GM21737 (cell line): ENCODE measurements around the gene TSHZ2.
"Not testable (repeated sequence)": the region's sequence is repeated elsewhere in the genome, so short reads cannot be mapped to it uniquely, and the experiment has no call there.

Experiments used
- ATAC-seq: cut with Tn5 transposase; IDR thresholded peaks from one replicate; pipeline ENCODE4 v1.9.1; 2021; ENCODE audit warnings: mild to moderate bottlenecking, moderate library complexity; ENCODE audit not compliant: unreplicated experiment

TSHZ2 gene

GRCh38 chr20:52963131-52963530 lies 9.0 kb upstream of the TSHZ2 start:
- no peak for ATAC-seq

DNA sequence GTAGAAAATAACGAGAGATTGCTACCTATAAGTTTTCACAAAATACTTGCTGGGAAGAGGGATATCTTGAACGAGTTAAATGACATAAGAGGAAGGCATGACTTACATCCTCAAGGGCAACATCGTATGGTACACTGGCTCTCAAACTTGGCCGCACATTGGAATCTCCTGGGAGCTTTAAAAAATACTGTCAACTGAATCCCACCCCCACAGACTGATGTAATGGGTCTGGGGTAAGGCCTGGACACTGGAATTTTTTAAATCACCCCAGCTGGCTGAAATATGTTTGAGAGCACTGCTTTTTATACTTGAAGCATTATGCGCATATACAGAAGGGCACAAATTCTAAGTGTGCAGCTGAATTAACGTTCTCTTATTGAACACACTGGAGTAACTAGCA lies 8.0 kb upstream of the TSHZ2 start:
- ATAC-seq = no peak

DNA sequence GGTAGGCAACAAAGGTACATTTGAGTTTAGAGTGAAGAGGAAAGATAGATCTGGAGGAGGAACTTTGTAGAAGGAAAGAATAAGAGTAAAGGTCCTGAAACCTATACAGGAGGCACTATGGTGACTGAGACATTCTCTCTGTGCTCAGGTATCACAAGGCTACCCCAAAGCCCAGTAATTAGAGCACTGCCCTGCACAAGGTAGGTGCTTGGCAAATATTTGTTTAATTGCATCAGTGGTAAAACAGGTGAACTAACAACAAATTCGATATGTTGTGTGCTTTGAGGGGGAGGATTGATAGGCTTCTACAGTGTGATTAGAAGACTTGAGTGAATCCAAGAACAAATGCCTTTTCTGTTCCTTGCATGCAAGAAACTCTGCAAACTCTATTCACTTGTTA lies 6.8 kb upstream of the TSHZ2 start:
- ATAC-seq = no peak

DNA sequence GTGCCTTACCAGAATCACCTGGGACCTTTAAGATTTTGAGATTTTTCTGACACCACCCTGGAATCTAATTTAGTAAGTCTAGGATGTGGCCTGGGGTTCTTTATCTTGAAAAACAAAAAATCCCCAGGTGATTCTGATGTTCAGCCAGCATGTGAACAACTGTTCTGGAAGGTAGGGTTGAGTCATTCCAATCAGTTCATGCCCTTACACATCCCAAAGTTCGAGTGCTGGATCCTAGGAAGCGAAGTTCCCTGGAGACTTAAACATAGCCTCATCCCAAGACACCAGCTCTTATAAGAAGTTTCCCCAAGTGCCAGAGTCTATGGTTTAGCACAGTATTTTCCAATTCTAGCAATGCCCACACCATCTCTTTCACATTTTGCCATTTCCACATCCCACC lies 6.3 kb upstream of the TSHZ2 start:
- no peak for ATAC-seq

- ATAC-seq = not testable (repeated sequence)
Measured at GRCh38 chr20:52966543-52966942, 5.6 kb upstream of the TSHZ2 start.

GRCh38 chr20:52971498-52972189 lies 514 bp upstream of the TSHZ2 start:
- no peak for ATAC-seq

DNA sequence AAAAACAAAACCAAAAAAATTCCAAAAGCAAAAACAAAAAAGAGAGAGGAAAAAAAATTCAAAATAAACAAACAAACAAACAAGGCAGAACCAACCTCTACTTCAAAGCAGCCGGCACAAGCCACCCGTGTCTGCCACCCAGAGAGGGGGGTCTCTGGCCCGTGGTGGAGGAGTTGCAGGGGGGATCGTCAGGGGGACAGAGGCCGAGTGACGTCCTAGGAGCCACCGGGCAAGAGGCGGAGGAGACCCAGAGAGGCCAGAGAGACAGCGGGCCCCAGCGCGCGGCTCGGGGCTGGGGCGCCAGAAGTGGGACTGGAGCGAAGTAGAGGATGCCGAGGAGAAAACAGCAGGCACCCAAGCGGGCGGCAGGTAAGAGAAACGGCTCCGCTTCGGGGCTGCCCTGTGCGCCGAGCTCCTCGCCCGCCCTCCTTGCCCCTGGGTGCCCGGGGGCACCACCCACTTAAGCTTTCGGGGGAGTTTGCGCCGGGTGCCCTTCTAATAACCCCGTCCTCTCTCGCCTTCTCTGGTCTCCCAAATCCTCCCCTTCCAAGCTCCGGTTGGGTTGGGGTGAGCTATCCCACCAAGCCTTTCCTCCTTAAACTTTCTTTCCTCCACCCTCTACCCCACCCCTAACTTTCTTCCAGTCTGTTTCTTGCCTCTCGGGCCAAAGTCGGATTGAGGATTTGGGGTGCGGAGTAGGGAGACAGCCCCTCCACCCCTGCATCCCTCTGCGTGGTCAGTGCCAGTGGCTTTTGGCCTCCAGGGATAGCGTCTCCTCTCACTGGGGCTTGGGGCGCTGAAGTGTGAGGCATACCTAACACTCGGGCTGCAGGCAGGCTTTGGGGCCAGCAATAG lies 1.0 kb downstream of the TSHZ2 start:
- ATAC-seq = no peak

DNA sequence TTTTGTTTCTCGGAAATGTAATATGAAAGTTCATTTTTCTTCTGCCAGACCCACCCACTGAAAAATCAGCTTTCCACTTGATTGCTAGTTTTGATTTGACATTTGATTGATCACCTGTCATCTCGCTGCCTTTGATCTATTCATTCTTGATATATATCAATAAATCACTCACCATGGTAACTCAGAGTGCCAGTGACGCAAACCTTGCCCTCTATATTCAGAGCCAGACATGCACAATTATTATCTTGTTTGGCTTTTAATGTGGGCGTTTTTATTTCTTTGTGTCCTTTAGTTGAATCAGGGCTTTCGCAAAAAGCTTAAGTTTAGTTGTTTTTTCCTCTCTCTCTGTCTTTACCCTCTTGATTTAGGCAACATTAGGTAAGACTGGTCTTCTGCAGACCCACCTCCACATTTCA lies 2.0 kb downstream of the TSHZ2 start:
- no peak for ATAC-seq

- ATAC-seq = no peak
Measured at GRCh38 chr20:52975029-52975732, 3.0 kb downstream of the TSHZ2 start.

DNA sequence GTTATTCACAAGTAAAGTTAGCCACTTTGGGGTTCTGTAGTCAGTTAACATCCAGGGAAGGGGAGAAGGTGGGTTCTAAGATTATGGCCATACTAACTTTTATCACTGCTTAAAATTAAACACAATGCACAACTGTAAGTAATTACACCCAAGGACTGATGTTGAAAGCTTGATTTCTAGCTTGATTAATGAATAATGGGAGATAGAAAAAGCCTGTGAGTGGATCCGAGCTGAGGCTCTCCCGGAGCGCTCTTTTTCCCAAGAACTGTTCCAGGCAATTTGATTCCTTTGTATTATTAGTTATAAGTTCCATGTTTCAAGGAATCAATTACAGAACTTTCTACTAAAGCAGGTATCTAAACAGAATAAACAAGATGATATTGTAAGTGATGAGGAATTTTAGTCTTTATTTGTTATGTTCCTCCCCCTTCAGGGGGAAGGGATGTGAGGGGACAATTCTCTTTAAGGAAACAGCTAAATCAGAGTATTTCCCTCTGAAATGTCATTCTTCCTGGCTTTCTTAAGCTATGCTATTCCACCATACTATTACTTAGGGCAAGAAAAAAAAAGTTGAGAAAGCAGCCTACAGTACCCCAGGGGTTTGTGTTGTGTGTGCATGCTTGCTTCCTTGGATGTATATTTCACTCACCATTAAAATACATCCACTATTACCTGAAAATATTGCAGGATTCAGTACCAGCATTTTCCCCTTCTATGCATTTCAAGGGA lies 3.8 kb downstream of the TSHZ2 start:
- no peak for ATAC-seq

- no peak for ATAC-seq
Measured at GRCh38 chr20:52978851-52979250, 6.7 kb downstream of the TSHZ2 start.

- no peak for ATAC-seq
Measured at GRCh38 chr20:52981051-52981450, 8.9 kb downstream of the TSHZ2 start.

- ATAC-seq = no peak
Measured at GRCh38 chr20:52983726-52984450, 11.7 kb downstream of the TSHZ2 start.

DNA sequence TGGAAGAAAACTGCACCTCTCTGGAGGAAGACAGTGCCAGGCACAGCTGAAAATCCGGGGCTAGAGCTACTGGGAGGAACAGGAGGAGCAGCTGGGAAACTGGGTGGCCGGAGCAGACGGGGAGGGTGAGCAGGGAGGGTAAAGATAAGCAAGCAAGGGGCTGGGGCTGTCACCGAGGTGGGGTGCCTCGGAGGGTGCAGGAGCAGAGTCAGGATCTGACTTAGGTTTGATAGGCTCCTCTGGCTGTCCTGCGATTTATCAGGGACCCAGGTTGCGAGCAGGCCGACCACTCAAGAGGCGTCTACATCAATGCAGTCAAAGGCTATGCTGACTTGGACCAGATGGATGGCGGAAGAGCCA lies 12.3 kb downstream of the TSHZ2 start:
- ATAC-seq = no peak

DNA sequence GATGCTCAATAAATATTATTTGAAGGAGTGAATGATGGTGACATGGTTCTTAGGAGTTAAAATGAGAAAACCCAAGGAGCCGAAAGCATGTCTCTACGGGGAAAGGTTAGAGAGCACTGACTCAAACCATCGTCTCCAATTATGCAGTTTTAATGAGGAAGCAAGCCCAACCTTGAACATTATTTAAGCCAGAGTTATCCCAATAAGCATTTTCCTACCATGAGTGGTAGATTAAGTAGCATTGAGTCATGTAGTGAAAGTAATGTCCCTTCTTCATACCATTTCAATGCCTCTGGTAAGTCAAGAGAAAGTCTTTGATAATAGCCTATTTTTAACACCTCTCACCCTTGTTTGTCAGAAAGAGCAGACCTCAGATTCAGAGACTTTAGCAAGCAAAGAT lies 13.5 kb downstream of the TSHZ2 start:
- ATAC-seq = no peak

DNA sequence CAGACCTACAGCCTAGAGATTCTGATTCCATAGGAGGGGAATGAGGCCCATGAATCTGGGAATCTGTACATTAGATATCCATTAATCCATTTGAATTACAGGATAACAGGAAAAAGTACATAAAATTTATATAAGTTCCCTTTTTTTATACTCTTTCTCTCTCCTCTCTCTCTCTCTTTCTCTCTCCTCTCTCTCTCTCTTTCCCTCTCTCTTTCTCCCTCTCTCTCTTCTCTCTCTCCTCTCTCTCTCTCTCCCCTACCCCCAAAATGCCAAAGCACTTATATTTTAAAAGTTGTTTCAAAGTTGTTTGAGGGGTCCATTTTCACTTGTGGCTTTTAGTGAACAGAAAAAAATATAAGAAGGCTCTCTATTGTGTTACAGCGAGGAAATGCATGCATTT lies 15.1 kb downstream of the TSHZ2 start:
- ATAC-seq = no peak

DNA sequence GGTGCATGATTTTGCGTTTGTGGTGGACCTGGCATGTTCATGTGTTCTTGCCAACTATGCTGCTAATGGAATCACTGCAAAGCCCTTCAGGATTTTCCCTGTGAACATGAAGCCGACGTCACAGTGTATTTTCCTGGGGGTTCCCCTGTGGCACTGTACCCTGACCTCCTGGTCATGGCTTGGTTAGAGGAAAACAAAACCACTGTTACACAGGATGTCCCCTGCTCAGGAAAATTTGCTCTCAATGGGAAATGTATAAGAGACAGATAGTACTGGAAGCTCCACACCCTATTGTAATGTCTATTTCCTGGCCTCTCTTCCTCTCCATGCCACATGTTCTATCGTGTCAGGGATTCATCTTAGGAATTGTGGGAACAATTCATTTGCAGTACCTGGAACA lies 19.7 kb downstream of the TSHZ2 start:
- ATAC-seq = no peak

- ATAC-seq = no peak
Measured at GRCh38 chr20:52992632-52993031, 20.5 kb downstream of the TSHZ2 start.

- ATAC-seq = no peak
Measured at GRCh38 chr20:52993076-52993475, 20.9 kb downstream of the TSHZ2 start.

DNA sequence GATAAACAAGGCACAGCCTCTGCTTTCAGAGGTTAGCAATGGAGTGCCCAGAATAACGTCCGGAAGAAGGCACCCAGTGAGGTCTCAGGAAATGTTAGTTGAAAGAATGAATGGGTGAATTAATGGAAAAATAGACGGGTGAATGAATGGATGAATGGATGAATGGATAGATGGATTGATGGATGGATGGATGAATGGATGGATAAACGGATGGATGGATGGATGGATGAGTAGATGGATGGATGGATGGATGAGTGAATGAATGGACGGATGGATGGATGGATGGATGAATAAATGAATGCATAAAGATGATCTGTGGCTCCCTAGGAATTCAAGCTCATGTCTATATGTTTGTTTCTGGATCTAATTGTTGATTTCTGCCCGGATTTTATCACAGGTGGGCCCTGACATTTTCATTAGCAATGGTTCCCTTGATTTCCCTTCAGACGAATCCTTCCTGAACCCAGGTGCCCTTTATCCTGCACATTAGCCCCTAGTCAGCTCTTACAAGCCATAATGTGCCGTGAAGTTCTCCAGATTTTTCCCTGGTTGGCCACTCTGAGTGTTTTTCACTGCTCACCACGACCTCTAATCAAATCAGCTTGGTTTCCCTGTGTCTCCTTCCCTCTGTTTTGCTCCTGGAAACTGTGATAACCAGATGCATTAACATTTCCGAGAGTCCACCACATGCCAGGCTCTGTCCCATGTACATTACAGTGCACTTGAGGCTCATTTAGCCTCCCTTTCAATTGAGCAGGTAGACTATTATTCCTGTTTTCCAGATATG lies 22.2 kb downstream of the TSHZ2 start:
- ATAC-seq = no peak
